Activated CD8-positive, alpha-beta memory T cell treated with anti-CD3 and anti-CD28 coated beads, Interleukin-2, amount 50 U/mL, for 4 hours (primary cell): ENCODE measurements around the gene TLE1.
"Not testable (repeated sequence)": the region's sequence is repeated elsewhere in the genome, so short reads cannot be mapped to it uniquely, and the experiment has no call there.

ENCODE experiments used
- DNase-seq: peaks from one replicate; pipeline ENCODE4 v3.0.0-alpha.2; 2020

The TLE1 gene

GRCh38 chr9:81620002-81620390, 69.4 kb downstream of the TLE1 start:
- DNase-seq = no peak

GRCh38 chr9:81619353-81620001, 69.9 kb downstream of the TLE1 start:
- no peak for DNase-seq

GRCh38 chr9:81618923-81619322, 70.4 kb downstream of the TLE1 start:
- DNase-seq = no peak

GRCh38 chr9:81616141-81616540, 73.2 kb downstream of the TLE1 start:
- no peak for DNase-seq

GRCh38 chr9:81614335-81614734, 75.0 kb downstream of the TLE1 start:
- DNase-seq = no peak

GRCh38 chr9:81613002-81613812, 76.1 kb downstream of the TLE1 start:
- DNase-seq = no peak

- no peak for DNase-seq
Measured at GRCh38 chr9:81611664-81612063, 77.7 kb downstream of the TLE1 start.

- no peak for DNase-seq
Measured at GRCh38 chr9:81610740-81611107, 78.6 kb downstream of the TLE1 start.

- no peak for DNase-seq
Measured at GRCh38 chr9:81609782-81610739, 79.3 kb downstream of the TLE1 start.

GRCh38 chr9:81608289-81608657, 81.1 kb downstream of the TLE1 start:
- no peak for DNase-seq

GRCh38 chr9:81607593-81608288, 81.6 kb downstream of the TLE1 start:
- no peak for DNase-seq

GRCh38 chr9:81606261-81606660, 83.1 kb downstream of the TLE1 start:
- not testable (repeated sequence) for DNase-seq

- DNase-seq = no peak
Measured at GRCh38 chr9:81605170-81605670, 84.1 kb downstream of the TLE1 start.

GRCh38 chr9:81604306-81605169, 84.8 kb downstream of the TLE1 start:
- no peak for DNase-seq

GRCh38 chr9:81602887-81603680, 86.3 kb downstream of the TLE1 start:
- DNase-seq = no peak

GRCh38 chr9:81601639-81602623, 87.4 kb downstream of the TLE1 start:
- no peak for DNase-seq

GRCh38 chr9:81600631-81601030, 88.7 kb downstream of the TLE1 start:
- no peak for DNase-seq

- DNase-seq = no peak
Measured at GRCh38 chr9:81599837-81600236, 89.5 kb downstream of the TLE1 start.

GRCh38 chr9:81598811-81599210, 90.5 kb downstream of the TLE1 start:
- DNase-seq = no peak

- DNase-seq = no peak
Measured at GRCh38 chr9:81598123-81598497, 91.2 kb downstream of the TLE1 start.
